Non-pigmented ciliary epithelial cell (primary cell): ENCODE measurements around the gene TSTD1.
"Not testable (repeated sequence)": the region's sequence is repeated elsewhere in the genome, so short reads cannot be mapped to it uniquely, and the experiment has no call there.

ENCODE experiments used
- DNase-seq: peaks from one replicate; pipeline ENCODE4 v3.0.0-alpha.2; 2010; ENCODE audit warnings: low read depth

The TSTD1 gene

DNA sequence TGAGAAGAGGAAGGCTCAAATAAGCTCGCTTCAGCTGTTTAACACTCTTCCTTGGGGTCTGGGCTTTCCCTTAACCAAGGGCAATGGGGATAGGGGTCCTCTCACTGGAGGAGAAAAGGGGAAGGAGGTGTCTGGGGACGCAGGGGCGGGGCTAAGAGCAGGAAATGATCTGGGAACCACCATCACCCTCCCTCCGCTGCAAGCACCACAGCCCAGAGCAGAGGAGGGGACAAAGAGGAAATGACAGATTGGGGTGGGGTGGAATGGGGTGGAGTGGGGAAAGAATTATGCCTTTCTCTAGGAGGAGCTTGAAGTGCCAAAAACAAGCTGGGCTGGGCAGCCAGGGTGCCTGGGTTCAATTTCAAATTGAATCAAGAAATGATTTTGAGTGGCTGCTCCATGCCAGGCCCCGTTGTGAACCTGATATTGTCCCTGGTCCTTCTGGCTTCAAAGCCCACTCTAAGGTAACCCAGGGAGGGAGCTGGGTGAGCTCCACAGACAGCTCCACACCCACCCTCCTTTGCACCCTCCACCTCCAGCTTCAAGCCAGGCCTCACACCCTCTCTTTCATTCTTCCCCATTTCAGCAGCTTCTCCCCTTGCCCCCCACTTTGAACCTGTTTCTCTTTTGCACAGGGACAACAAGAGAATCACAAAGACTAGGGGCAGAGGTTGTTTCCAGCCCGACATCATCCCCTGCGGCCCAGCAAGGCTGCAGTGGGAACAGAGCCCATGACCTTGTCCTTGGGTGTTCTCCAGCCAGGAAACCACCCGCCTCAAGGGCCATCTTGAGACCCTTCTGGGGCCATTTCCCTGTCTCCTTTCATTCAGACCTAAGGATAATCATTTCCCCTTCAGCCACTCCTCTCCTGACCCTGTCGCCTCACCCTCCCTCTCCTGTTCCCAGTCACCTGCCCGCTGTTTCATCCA, 29.8 kb upstream of the TSTD1 start:
- DNase-seq: no peak

DNA sequence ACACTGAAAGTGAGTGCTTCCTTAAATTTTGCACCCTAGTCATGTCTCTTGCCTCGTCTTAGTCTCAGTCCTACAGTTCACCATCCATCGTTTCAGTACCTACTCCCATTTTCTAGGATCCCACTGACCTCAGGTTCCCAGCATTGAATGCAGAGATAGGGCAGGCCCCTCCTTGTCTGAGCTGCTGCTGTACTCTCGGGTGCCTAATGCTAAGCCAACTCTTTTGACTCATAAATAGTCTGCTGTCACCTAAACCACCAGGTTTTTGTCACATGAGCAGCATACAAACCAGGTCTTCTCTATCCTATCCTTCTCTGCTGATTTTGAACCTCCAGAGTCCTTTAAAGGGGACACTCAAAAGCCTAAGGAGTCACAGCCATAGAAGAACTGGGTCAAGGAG, 27.9 kb upstream of the TSTD1 start:
- DNase-seq: no peak

DNA sequence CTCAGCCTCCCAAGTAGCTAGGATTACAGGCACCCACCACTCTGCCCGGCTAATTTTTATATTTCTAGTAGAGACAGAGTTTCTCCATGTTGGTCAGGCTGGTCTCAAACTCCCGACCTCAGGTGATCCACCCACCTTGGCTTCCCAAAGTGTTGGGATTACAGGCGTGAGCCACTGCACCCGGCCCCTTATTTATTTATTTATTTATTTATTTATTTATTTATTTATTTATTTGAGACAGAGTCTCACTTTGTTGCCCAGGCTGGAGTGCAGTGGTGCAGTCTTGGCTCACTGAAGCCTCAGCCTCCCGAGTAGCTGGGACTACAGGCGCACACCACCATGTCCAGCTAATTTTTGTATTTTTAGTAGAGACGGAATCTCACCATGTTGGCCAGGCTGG, 26.9 kb upstream of the TSTD1 start:
- DNase-seq: not testable (repeated sequence)

DNA sequence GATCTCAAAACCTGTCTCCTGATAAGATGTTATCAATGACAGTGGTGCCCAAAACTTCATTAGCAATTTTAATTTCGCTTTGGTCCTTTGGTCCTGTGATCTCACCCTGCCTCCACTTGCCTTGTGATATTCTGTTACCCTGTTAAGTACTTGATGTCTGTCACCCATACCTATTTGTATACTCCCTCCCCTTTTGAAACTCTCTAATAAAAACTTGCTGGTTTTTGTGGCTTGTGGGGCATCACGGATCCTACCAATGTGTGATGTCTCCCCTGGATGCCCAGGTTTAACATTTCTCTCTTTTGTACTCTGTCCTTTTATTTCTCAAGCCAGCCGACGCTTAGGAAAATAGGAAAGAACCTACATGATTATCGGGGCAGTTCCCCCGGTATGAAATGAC, 25.2 kb upstream of the TSTD1 start:
- not testable (repeated sequence) for DNase-seq

DNA sequence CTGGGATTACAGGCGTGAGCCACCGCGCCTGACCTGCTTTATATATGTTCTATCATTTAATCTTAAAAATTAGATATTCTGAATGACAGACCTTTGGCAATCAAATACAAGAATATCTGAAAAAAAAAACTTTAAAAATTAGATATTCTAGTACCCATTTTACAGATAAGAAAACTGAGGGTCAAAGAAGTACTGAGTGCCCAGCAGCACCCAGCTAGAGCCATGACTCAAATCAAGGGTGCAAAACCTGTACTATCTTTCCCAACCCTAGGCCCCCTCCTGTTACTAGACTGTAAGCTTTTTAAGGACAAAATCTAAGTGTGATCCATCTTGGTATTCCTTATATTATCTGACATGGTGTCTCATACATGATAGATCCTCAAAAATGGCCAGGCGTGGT, 22.7 kb upstream of the TSTD1 start:
- DNase-seq: no peak

DNA sequence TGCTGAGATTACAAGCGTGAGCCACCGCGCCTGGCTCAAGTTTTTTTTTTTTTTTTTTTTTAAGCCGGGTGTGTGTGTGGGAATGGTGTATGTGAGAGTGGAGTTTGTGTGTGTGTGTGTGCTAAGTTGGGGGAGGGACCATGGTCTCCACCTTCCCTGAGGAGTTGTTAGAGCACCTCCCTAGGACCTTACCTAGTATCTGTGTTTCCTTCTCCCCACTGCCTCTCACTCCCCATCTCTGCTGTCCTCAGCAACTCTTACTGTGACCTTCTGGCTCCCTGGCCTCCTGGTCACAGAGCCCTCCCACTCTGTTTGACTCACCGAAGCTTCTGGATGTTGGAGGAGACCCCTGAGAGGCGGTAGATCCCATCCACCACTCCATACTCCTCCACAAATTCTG, 20.5 kb upstream of the TSTD1 start:
- no peak for DNase-seq

DNA sequence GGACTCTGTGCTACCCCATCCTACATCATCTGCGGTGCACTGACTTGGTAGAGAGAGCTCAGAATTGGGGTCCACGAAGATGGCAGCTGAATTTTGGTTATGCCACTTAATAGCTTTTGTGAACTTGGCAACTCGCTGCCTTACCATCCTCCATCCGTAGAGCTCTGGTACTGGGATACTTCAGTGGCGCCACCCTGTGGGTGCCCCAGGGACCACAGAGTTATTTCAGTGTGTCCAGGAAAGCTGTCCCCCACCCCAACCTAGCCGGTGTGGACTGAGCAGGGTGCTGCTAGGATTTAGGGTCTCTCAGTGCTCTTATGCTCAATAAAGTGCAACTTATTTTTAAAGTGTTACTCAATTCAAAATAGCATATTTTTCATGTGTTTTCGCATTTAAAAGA, 16.0 kb upstream of the TSTD1 start:
- no peak for DNase-seq

DNA sequence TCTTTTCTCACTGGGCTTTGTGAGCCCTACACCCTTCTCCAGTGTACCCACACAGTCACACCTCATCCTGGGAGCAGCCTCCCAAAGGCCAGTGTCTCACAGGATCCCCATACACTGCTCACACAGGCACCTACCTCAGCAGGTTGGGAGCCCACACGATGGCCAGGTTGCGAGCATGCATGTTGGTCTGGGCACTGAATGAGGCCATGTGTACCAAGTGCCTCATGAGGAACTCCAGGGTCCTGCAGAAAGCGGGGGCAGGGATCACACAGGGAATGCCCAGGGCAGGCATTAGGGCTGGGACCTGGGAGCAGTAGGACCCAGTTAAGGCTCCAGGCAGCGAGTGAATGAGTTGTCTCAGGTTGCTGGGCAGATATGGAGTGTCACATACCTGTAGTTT, 15.5 kb upstream of the TSTD1 start:
- DNase-seq: no peak

DNA sequence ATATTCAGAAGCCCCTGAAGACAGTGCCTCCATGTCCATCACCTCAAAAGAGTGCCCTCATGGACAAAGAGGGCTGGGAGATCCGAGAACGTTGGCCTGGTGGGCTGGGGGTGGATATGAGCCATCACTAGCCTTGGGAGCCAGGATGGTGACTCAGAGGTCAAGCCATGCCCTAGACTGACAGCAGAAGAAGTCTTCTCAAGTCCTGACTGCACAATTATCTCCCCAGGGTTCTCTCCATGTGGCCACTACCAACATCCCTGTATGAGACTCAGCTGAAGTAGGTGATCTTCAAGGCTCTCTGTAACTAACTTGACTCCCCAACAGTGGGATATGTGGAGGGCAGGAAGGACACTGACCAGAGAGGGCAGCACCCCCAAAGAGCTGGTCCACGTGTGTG, 14.1 kb upstream of the TSTD1 start:
- DNase-seq: no peak

DNA sequence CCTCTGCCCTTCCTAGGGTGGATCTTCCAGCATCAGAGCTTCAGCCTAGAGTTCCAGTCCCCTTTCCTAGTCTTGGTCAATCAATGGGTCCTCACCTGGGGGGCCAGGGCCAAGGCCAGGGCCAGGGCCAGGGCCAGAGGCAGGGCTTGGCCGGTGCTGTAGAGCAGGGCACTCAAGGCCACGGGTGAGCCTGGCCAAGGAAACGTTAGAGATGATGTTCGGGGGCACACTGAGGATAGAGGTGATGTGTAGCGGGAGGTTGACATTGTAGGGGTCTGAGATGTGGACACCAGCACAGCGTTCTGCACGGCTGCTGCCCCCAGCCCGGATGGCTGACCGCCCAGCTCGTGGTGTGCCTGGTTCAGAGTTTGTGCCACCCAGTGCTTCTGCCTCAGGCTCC, 12.5 kb upstream of the TSTD1 start:
- DNase-seq: no peak

DNA sequence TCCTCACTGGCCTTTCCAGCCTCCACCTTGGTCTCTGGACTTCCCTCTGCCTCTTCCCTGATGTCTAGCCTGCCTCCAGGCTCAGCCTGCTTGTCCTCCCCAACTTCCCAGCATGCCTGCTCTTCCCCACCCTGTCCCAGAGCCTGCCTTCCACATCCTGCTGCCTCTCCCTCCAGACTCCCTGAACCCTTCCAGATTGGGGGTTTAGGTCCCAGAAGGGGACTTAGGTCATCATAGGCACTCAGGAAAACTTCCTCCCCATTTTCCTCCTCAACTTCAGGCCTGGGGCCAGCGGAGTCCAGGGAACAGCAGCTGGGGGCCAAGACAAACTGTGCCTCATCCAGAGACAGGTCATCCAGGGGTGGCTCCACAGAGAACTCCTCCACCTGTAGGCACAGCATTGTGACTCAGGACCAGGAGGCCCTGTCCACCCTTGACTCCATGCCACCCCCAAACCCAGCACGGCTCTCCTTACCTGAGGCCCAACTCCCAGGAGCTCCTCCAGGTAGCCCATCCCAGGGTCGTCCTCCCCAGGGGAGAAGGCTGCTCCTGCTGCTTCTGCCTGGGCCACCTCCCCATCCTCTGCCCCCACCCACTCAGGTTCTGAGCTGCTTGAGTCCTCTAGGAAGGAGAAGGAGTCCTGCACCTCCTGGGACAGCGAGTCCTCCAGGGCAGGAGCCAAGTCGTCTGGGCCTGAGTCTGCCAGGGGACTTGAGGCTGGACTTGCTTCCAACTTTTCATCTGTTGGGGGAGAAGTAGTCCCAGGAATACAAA, 10.4 kb upstream of the TSTD1 start:
- DNase-seq: no peak

DNA sequence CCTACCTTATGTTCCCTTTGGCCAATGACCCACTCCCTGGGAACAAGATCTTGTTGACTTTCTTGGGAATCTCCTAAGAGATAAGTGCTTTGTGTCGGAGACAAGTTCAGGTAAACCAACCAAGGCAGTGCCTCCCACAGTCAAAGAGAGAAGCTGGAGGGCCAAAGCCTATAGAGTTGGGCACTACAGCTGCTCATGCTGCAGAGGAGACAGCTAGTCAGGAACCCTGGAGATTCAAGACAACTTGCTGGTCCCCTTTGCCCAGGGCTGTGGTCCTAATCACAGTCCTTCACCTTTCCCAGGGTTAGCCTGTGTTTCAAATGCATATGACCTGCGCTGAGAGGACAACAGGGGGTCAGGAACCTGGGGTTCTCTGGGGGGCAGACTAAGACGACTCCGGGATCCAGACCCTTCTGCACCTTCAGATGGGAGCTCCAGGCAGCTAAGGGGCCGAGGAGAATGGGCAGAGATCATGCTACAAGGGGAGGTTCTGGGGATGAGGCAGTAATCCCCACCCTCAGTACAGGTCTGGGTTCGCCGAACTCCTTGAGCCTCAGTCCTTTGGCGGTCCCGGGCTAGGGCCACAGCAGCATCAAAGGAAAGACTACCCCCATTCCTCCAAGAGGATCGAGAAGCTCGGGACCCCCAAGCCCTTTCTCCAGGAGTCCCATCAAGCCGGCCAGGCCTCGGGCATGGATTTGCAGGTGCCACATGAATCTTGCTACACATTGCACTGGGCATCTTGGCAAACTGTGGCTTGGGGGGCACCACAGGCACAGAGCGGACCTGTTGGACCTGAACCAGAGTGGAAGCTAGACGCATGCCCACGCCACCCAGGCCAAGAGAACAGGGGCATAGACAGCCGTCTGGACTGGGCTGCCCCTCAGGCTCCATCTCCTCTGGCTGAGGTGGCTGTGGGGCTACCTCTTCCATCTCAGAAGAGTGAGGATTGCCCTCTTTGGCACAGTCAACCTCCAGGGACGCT, 9.0 kb upstream of the TSTD1 start:
- no peak for DNase-seq

DNA sequence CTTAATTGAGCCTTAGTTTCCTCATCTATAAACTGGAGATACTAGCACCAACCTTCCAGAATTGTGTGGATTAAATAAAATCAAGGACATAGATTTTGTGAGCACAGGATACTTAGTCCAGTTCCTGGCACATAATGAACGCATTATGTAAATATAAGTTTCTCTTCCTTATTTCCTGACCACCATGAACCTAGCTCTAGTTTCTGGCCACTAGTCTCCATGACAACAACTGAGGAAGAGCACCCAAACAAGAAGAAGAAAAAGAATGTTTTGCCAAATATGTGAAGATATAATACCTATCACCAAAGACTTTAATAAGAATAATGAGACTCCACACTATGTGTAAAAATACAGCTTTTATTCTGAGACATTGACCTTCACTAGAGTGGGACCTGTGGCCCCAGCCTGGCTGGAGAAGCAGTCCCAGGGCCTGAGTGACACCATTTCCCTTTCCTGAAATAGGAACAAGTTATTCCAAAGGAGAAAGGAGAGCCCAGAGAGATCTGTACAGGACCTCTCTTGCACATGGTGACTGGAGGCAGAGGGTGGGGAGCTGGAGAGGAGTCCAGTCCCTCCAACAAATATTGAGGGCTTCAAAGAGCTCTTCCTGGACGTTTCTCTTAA, 8.0 kb upstream of the TSTD1 start:
- no peak for DNase-seq

DNA sequence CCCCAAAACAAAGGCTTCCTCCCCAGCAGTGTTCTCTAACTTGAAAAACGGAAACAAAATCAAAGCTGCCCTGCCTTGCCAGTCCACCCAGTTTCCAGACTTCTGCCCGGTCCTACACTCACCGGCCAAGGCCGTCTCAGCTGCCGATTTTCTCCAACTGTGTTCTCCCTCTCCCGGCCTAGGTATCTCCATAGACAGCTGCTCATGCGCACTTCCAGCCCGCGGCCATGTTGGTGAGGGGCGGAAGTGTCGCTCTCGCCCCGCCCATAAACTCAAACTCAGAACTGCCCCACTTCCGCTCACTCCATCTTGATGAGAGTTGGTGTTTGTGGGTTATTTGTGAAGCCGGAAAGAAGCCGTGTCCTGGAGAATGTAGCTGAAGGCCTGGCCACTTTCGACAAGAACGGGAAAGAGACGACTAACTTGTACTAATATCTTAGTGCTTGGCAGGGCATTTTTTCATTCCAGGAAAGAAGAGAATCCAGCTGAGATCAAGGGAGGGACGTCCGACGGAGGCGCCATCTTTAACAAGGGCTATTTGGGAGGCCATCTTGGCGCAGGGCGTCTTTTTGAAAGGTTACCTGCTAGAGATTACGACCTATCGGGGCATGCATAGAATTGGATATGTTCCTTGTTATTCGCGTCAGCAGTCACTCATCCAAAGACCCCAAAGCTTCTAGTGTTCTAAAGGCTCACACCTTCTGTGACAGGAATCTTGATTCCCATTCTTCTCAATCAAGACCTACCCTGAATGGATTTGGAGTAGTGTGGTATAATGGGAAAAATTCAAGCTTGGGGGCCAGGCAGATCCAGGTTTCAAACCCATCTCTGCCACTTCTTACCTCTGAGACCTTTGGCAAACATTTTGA, 7.2 kb upstream of the TSTD1 start, which contains the start of gene USF1:
TSS of gene USF1 (minus strand) at position 242 of the 869 bp plus-strand sequence. CDS start 2,702 bp downstream, outside the sequence.
- DNase-seq: peak; percentile 81

DNA sequence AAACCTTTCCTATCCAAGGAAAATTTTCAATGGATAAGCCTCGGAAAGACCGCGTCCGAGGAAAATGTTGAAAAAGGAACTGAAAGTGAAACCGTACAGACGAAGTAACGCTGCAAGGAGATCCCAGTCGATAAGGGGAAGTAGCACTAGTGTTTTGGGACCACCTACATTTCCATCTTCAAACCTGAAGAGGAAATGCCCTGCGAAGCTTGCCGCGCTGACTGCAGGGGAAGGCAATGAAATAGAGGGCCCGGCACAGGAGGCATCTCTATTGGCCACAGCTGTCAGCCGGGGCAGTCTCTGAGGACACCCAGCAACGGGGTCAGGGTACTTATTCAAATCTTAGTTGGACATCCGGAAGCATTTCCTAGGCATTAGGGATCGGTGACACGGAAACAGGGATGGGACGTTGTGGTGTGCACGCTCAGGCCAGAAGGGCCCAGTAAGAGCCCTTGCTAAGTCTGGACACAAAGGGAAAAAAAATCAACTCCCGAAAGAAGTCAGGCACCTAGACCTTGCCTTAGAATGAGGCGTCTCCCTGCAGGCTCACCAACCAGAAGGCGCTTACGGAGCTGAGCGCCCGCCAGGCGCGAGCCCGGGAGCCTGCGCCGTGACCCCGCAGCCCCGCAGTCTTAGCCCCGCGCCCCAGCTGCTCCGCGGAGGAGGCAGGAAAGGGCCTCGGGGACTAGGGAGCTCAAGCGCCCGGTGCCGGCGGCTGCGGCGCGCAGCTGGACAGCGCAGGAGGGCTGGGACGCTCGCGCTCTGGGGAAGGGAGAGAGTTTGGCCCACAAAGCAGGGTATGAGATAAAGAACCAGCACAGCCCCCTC, 6.4 kb upstream of the TSTD1 start:
- DNase-seq: no peak

DNA sequence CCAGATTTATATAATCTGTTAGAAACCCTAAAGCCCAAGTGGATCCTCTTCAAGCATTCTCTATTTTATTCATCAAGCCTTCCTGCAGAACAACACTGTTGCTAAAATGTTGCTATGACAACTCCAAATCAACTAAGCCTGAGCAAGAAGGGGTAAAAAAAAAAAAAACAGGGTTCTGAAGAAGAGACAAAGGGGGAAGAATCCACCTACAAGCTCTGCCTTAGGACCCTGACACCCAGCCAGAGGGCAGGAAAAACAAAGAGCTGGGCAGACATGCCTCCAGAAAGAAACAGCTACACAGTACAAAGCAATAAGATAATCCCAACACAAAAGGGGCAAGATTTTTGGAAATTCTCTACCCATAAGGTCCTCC, 5.8 kb upstream of the TSTD1 start:
- no peak for DNase-seq

DNA sequence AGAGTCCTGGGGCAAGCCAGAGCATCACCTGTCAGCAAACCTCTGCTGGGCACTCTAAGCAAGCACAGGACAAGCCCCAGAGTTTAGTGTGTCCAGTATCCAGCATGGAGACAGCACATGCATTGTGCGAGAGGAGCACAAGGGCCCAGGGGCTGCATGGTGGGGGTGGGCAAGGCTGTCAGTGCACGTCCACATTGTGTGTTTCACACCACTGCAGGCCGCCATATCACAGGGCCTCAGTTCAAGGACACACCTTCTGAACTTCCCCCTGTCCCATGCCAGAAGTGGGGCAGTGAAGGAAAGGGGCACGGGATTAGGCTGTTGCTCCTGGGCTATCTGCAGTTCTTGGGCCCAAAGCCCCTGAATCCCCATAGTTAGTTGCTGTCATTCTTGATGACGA, 782 bp upstream of the TSTD1 start:
- no peak for DNase-seq

DNA sequence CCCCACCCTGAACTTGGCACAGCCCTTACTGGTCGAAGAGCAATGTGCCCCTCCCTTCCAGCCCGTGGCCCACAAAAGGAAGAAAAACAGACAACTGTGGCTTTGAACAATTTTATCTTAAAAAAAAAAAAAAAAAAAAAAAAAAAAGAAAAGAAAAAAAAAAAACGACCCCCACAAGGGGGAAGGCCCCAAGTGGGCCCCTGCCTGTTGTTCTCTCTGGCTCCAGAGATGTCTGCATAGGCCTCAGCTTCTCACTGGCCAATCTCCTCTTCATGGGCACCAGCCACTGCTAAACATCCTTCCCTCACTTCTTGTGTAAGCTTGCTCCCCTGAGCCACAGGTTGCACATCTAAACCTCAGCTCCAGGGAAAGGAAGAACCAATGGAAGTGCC, 386 bp upstream of the TSTD1 start:
- no peak for DNase-seq

DNA sequence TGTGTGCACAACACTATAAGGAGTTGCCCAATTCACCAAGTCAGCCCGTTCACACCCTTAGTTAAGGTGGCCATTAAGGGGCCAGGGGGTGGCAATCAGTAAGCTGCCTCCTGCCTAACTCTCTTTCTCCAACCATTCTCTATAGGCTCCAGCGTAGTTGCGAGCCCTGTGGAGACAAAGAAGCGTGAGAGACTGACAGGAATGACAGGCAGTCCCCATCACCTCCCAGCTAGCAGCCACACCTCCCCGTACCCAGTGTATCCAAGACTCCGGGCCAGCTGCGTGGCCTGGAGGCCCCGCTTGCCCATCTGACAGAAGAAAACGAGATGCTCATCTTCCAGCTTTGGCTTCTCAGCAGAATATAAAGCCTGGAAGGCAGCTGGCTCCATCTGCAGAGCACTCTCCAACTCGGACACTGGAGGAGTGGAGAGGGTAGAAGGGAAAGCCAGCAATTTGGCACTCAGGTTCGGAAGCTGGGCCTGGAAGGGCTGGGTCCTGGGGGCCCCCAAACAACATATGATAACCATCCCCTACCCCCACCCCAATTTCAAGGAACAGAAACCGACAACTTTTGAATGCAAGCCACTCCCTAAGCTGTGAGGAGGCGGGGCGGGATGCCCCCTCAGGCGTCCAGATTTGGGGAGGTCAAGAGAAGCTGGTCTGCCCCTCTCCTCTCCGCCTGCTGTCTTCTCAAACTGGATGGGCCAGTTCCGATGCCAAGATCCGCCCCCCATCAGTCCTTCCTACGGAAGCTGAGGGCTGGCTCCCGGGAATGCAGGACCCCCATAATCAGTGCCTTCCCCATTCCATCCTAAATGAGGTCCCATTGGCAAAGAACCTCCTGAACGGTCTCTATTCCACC, 872 bp downstream of the TSTD1 start:
- DNase-seq: no peak
